Measurements from ENCODE around the gene EFHC2.
A peak's percentile ranks its signal among the peaks of the same experiment; 100 is the strongest.

Gene EFHC2

GRCh38 chrX:44344687-44345086 is 1.2 kb upstream of the EFHC2 start:
- Histone ChIP-seq H3K4me3 (ENCODE audit: low read length) (no peak overlapping the region), H3K4me2 (ENCODE audit: low read length) (no peak overlapping the region)
- TF ChIP-seq, protein P1, sequence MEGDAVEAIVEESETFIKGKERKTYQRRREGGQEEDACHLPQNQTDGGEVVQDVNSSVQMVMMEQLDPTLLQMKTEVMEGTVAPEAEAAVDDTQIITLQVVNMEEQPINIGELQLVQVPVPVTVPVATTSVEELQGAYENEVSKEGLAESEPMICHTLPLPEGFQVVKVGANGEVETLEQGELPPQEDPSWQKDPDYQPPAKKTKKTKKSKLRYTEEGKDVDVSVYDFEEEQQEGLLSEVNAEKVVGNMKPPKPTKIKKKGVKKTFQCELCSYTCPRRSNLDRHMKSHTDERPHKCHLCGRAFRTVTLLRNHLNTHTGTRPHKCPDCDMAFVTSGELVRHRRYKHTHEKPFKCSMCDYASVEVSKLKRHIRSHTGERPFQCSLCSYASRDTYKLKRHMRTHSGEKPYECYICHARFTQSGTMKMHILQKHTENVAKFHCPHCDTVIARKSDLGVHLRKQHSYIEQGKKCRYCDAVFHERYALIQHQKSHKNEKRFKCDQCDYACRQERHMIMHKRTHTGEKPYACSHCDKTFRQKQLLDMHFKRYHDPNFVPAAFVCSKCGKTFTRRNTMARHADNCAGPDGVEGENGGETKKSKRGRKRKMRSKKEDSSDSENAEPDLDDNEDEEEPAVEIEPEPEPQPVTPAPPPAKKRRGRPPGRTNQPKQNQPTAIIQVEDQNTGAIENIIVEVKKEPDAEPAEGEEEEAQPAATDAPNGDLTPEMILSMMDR (IDR thresholded peaks at IDR 0.05; ENCODE audit: low read depth, low read length, poor library complexity, severe bottlenecking): no peak
- no peak for TF ChIP-seq EZH2phosphoT487 (IDR thresholded peaks at IDR 0.05; ENCODE audit: borderline replicate concordance, low read length)

DNA sequence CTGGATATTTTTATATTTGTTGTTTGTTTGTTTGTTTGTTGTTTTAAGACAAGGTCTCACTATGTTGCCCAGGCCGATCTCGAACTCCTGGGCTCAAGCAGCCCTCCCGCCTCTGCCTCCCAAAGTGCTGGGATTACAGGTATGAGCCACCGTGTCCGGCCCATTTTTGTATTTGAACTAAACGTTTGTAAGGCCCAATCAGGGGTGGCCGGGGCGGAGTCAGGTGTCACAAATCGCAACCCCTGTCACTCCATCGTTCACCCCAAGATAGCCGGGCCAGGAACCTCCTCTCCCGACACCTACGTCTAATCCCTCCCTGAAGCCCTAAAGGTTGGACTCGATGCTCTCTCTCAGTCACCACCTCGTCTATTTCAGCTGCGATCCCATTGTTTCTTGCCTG is 722 bp upstream of the EFHC2 start:
- Histone ChIP-seq H3K4me2 (ENCODE audit: low read length) (peak overlapping the region; percentile 24; the same call in 1 of the 2 replicates), H3K9me2 (replicated peaks; ENCODE audit: control insufficient read depth, low read length) (no peaks in the 10 kb centered on the region), H3K79me2 (ENCODE audit: control insufficient read depth, low read length) (no peaks in the 10 kb centered on the region), H3K4me1 (ENCODE audit: control insufficient read depth, low read length) (no peaks in the 10 kb centered on the region), H3F3A (ENCODE audit: control insufficient read depth, insufficient read depth) (no peaks in the 10 kb centered on the region), H3K27ac (ENCODE audit: low read depth, low read length) (no peak overlapping the region), H3K27me3 (ENCODE audit: control insufficient read depth, low read length) (peaks cover 5% of the 10 kb centered on the region; the same call in 1 of the 2 replicates), H4K20me1 (ENCODE audit: control insufficient read depth, insufficient read depth, low read depth, low read length) (no peaks in the 10 kb centered on the region), H3K4me3 (ENCODE audit: low read length) (no peak overlapping the region), H3K36me3 (ENCODE audit: control insufficient read depth, low read length) (no peaks in the 10 kb centered on the region), H3K9me3 (ENCODE audit: control insufficient read depth, insufficient read depth, low read length) (no peaks in the 10 kb centered on the region)
- TF ChIP-seq, protein P1 (IDR thresholded peaks at IDR 0.05; ENCODE audit: low read depth, low read length, poor library complexity, severe bottlenecking): no peak
- no peak for TF ChIP-seq EZH2phosphoT487 (IDR thresholded peaks at IDR 0.05; ENCODE audit: borderline replicate concordance, low read length)

More at GRCh38 chrX:44344687-44345086, 1.2 kb upstream of the EFHC2 start:
- Histone ChIP-seq H3K79me2 (ENCODE audit: control insufficient read depth, low read length) (no peaks in the 10 kb centered on the region), H3F3A (ENCODE audit: control insufficient read depth, insufficient read depth) (no peaks in the 10 kb centered on the region), H3K27me3 (ENCODE audit: control insufficient read depth, low read length) (peaks cover 5% of the 10 kb centered on the region; the same call in 1 of the 2 replicates), H3K36me3 (ENCODE audit: control insufficient read depth, low read length) (no peaks in the 10 kb centered on the region), H3K9me3 (ENCODE audit: control insufficient read depth, insufficient read depth, low read length) (no peaks in the 10 kb centered on the region), H3K9me2 (replicated peaks; ENCODE audit: control insufficient read depth, low read length) (no peaks in the 10 kb centered on the region), H4K20me1 (ENCODE audit: control insufficient read depth, insufficient read depth, low read depth, low read length) (no peaks in the 10 kb centered on the region), H3K4me1 (ENCODE audit: control insufficient read depth, low read length) (no peaks in the 10 kb centered on the region), H3K27ac (ENCODE audit: low read depth, low read length) (no peak overlapping the region)

DNA sequence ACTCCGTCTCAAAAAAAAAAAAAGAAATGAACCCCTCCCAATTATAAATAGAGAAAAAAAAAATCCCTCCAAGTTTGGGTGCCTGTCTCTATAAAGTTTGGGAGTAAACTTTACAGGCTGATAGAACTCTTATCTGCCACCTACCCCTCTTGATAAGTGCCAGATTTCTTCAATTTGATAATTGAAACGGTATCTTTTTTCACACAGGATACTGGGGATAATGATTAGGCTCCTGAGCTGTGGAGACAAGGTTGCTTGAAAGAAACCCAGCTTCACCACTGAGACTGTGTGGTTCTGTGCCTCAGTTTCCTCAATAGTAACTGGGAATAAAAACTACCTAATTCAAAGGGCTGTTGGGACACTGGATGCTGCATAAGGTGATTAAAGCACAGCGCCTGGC is 606 bp downstream of the EFHC2 start:
- Histone ChIP-seq H3K27ac (ENCODE audit: low read depth, low read length) (no peak overlapping the region), H3K27me3 (ENCODE audit: control insufficient read depth, low read length) (peaks cover 5% of the 10 kb centered on the region; the same call in 1 of the 2 replicates), H4K20me1 (ENCODE audit: control insufficient read depth, insufficient read depth, low read depth, low read length) (no peaks in the 10 kb centered on the region), H3K4me3 (ENCODE audit: low read length) (no peak overlapping the region), H3F3A (ENCODE audit: control insufficient read depth, insufficient read depth) (no peaks in the 10 kb centered on the region), H3K36me3 (ENCODE audit: control insufficient read depth, low read length) (no peaks in the 10 kb centered on the region), H3K9me3 (ENCODE audit: control insufficient read depth, insufficient read depth, low read length) (no peaks in the 10 kb centered on the region), H3K4me2 (ENCODE audit: low read length) (no peak overlapping the region), H3K4me1 (ENCODE audit: control insufficient read depth, low read length) (no peaks in the 10 kb centered on the region), H3K79me2 (ENCODE audit: control insufficient read depth, low read length) (no peaks in the 10 kb centered on the region), H3K9me2 (replicated peaks; ENCODE audit: control insufficient read depth, low read length) (no peaks in the 10 kb centered on the region)
- TF ChIP-seq, protein P1 (IDR thresholded peaks at IDR 0.05; ENCODE audit: low read depth, low read length, poor library complexity, severe bottlenecking): no peak
- TF ChIP-seq EZH2phosphoT487 (IDR thresholded peaks at IDR 0.05; ENCODE audit: borderline replicate concordance, low read length): no peak
